Cardiac muscle cell (in vitro differentiated cells and primary cell): Measurements from ENCODE around the gene TESK2. TPM values are rescaled to one million over a fixed set of nuclear protein-coding genes. Genes with fewer than 3 reads are reported as not detected.

Experiments
- DNase-seq, 2 donors: peaks; one replicate each; pipeline versions ENCODE4 v3.0.0 to v3.0.0-alpha.2; 2010 to 2017; ENCODE audit warnings: low read depth in 1 of 2, low spot score in 1 of 2
- H3K27ac ChIP-seq: fragments of 200-600 bp; sonication (generic); 2 replicates; pipeline ENCODE4 v1.5.1; 2016
- H3K27me3 ChIP-seq: fragments of 200-600 bp; sonication (generic); 2 replicates; pipeline ENCODE4 v1.6.0; 2016; ENCODE audit warnings: control low read depth
- H3K36me3 ChIP-seq: fragments of 200-600 bp; sonication (generic); 2 replicates; pipeline ENCODE4 v1.5.1; 2016; ENCODE audit warnings: control low read depth
- H3K4me1 ChIP-seq: fragments of 200-600 bp; sonication (generic); 2 replicates; pipeline ENCODE4 v1.8.1; 2017; ENCODE audit warnings: low read depth, mild to moderate bottlenecking, mixed run types
- H3K4me3 ChIP-seq: fragments of 200-600 bp; sonication (generic); 2 replicates; pipeline ENCODE4 v1.5.1; 2016; ENCODE audit warnings: mild to moderate bottlenecking
- H3K9me3 ChIP-seq: fragments of 200-600 bp; sonication (generic); 2 replicates; pipeline ENCODE4 v1.5.1; 2017; ENCODE audit warnings: low read depth, mild to moderate bottlenecking, control low read depth
- CTCF ChIP-seq: IDR thresholded peaks from 2 replicates; pipeline ENCODE4 v1.5.1; 2012; ENCODE audit warnings: low read depth, mild to moderate bottlenecking, low read length
- polyA plus RNA-seq: library from polyadenylated mRNA; unstranded; fragments of >200 nt; fragmentation: Nextera tagmentation; extraction: Ambion mirVana; gene quantifications from 2 replicates; pipeline ENCODE4 v1.2.1, GENCODE V29; 2016
- total RNA-seq: library from RNA; depleted of rRNA; stranded (reverse); fragments of >200 nt; gene quantifications from 2 replicates; pipeline ENCODE4 v1.2.3, GENCODE V29; 2016

Gene TESK2
- total and polyA plus RNA-seq, 2 experiments from 2014 or later = 8.4 to 13.9 TPM

GRCh38 chr1:45443580-45444446 is 47.1 kb downstream of the TESK2 start:
- DNase-seq = no peak
- Histone ChIP-seq H3K9me3 (no peaks in the 10 kb centered on the region), H3K4me1 (no peaks in the 10 kb centered on the region), H3K36me3 (no peaks in the 10 kb centered on the region), H3K27me3 (no peaks in the 10 kb centered on the region), H3K4me3 (no peak overlapping the region), H3K27ac (no peak overlapping the region)
- TF ChIP-seq CTCF = no peak

- H3K27ac ChIP-seq = no peak overlapping the region
- H3K4me1 ChIP-seq = no peaks in the 10 kb centered on the region
- peak in 1 of 2 donors; percentile 72 for DNase-seq
- H3K27me3 ChIP-seq = no peaks in the 10 kb centered on the region
- no peaks in the 10 kb centered on the region for H3K9me3 ChIP-seq
- TF ChIP-seq CTCF = no peak
- no peaks in the 10 kb centered on the region for H3K36me3 ChIP-seq
- no peak overlapping the region for H3K4me3 ChIP-seq
Measured at GRCh38 chr1:45442272-45442671, 48.7 kb downstream of the TESK2 start.

GRCh38 chr1:45437323-45437722 is 53.6 kb downstream of the TESK2 start:
- Histone ChIP-seq H3K9me3 (no peaks in the 10 kb centered on the region), H3K27ac (no peak overlapping the region), H3K27me3 (no peaks in the 10 kb centered on the region), H3K36me3 (no peaks in the 10 kb centered on the region), H3K4me1 (no peaks in the 10 kb centered on the region), H3K4me3 (no peak overlapping the region)
- TF ChIP-seq CTCF = no peak
- no peak for DNase-seq

GRCh38 chr1:45430490-45430889 is 60.5 kb downstream of the TESK2 start:
- Histone ChIP-seq H3K4me3 (no peak overlapping the region), H3K9me3 (no peaks in the 10 kb centered on the region), H3K27me3 (no peaks in the 10 kb centered on the region), H3K27ac (no peak overlapping the region), H3K4me1 (peaks cover 11% of the 10 kb centered on the region), H3K36me3 (no peaks in the 10 kb centered on the region)
- DNase-seq = no peak
- TF ChIP-seq CTCF = no peak

GRCh38 chr1:45429561-45430159 is 61.3 kb downstream of the TESK2 start:
- TF ChIP-seq CTCF = no peak
- H3K27me3 ChIP-seq = no peaks in the 10 kb centered on the region
- peak in 1 of 2 donors; percentile 1 for DNase-seq
- no peak overlapping the region for H3K4me3 ChIP-seq
- H3K4me1 ChIP-seq = peaks cover 11% of the 10 kb centered on the region
- no peaks in the 10 kb centered on the region for H3K9me3 ChIP-seq
- peak overlapping the region; percentile 82 for H3K27ac ChIP-seq
- no peaks in the 10 kb centered on the region for H3K36me3 ChIP-seq
